Lower lobe of right lung (tissue), 2 donors: ENCODE measurements around the gene MT1H. TPM values are rescaled to one million over a fixed set of nuclear protein-coding genes. Genes with fewer than 3 reads are reported as not detected.

ENCODE experiments used
- ATAC-seq, 2 donors: fragments of 200-7000 bp; cut with Tn5 transposase; one replicate each; pipeline ENCODE4 v1.9.1; 2020 to 2022; ENCODE audit warnings: mild to moderate bottlenecking in 2 of 2, moderate library complexity in 2 of 2
- DNase-seq: peaks from one replicate; pipeline ENCODE4 v3.0.0-alpha.2; 2020
- H3K27ac ChIP-seq: fragments of 200-600 bp; one replicate; pipeline ENCODE4 v1.8.0; 2022
- H3K27me3 ChIP-seq: fragments of 200-600 bp; one replicate; pipeline ENCODE4 v1.8.0; 2022; ENCODE audit warnings: low read depth
- H3K36me3 ChIP-seq: fragments of 200-600 bp; one replicate; pipeline ENCODE4 v1.8.0; 2022; ENCODE audit warnings: mild to moderate bottlenecking
- H3K4me1 ChIP-seq: fragments of 200-600 bp; one replicate; pipeline ENCODE4 v1.8.0; 2022
- H3K4me3 ChIP-seq: fragments of 200-600 bp; one replicate; pipeline ENCODE4 v1.8.0; 2022; ENCODE audit warnings: mild to moderate bottlenecking
- H3K9me3 ChIP-seq: fragments of 200-600 bp; one replicate; pipeline ENCODE4 v1.8.0; 2022
- CTCF ChIP-seq: fragments of 200-600 bp; IDR thresholded peaks from one replicate; pipeline ENCODE4 v1.8.0; 2022; ENCODE audit warnings: antibody characterized with exemption, mild to moderate bottlenecking
- intact Hi-C: fragments of 100-400 bp; cut with DNase I; formaldehyde crosslinking; loops from one replicate; pipeline ENCODE4 v1.11.0; 2022
- total RNA-seq: library from RNA; stranded (reverse); fragmentation: NEBNext Ultra II Directional; extraction: Animal tissue kit (Norgen Biotek cat#: 25700); gene quantifications from one replicate; pipeline ENCODE4 v1.2.1, GENCODE V29; 2021
- donor health status: DM: no; HTN: yes; CAD: no; lungs with severe emphysema.

MT1H gene
- total RNA-seq, 1 donor from 2014 or later, result 4.3 TPM

- TF ChIP-seq CTCF, result no peak
- Histone ChIP-seq H3K27ac (no peak overlapping the region), H3K4me1 (peaks cover 18% of the 10 kb centered on the region), H3K4me3 (no peak overlapping the region), H3K9me3 (no peaks in the 10 kb centered on the region), H3K27me3 (peaks cover 25% of the 10 kb centered on the region), H3K36me3 (no peaks in the 10 kb centered on the region)
- DNase-seq (no peak), ATAC-seq (no peak)
- intact Hi-C loops, result no loop called here
These were observed 23.8 kb upstream of the MT1H start for GRCh38 chr16:56645838-56646237.

- no peak for DNase-seq
- intact Hi-C loops, result no loop called here
These were observed 21.8 kb upstream of the MT1H start for GRCh38 chr16:56647641-56648431.

GRCh38 chr16:56649271-56649670 is 20.3 kb upstream of the MT1H start:
- Histone ChIP-seq H3K27ac (no peak overlapping the region), H3K36me3 (no peaks in the 10 kb centered on the region), H3K4me3 (no peak overlapping the region), H3K9me3 (no peaks in the 10 kb centered on the region), H3K27me3 (peaks cover 25% of the 10 kb centered on the region), H3K4me1 (peaks cover under 1% of the 10 kb centered on the region)
- TF ChIP-seq CTCF, result no peak
- DNase-seq, result no peak
- intact Hi-C loops, result no loop called here
- ATAC-seq, result no peak

More at GRCh38 chr16:56647641-56648431, 21.8 kb upstream of the MT1H start:
- Histone ChIP-seq H3K4me3 (no peak overlapping the region), H3K9me3 (no peaks in the 10 kb centered on the region), H3K36me3 (no peaks in the 10 kb centered on the region), H3K4me1 (peaks cover 15% of the 10 kb centered on the region), H3K27me3 (peaks cover 25% of the 10 kb centered on the region), H3K27ac (no peak overlapping the region)
- ATAC-seq, result no peak
- TF ChIP-seq CTCF, result no peak

DNA sequence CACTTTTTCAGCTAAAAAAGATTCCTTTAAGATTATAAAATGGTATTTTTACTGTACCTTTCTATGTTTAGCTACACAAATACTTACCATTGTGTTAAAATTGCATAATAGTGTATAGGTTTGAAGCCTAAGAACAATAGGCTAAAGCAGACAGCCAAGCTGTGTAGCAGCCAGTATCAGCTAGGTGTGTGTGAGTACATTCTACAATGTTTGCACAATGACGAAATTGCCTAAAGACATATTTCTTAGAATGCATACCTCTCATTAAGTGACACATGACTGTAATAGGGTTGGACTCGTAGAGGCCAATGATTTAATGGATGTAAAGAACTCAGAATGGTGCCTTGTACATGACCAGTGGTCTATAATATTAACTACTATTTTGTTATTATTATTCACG is 19.8 kb upstream of the MT1H start:
- H3K27me3 ChIP-seq, result peaks cover 23% of the 10 kb centered on the region
- no peak overlapping the region for H3K27ac ChIP-seq
- H3K4me1 ChIP-seq, result no peaks in the 10 kb centered on the region
- H3K36me3 ChIP-seq, result no peaks in the 10 kb centered on the region
- no peak for TF ChIP-seq CTCF
- intact Hi-C loops, result no loop called here
- no peaks in the 10 kb centered on the region for H3K9me3 ChIP-seq
- ATAC-seq (no peak), DNase-seq (no peak)
- H3K4me3 ChIP-seq, result no peak overlapping the region

GRCh38 chr16:56651586-56651985 is 18.0 kb upstream of the MT1H start, which contains the start of gene MT1B:
MT1B (plus strand) TSS chr16:56651886; CDS start chr16:56651954, 68 bp downstream.
- Histone ChIP-seq H3K4me3 (no peak within 1 kb of the TSS), H3K36me3 (no peaks in the 10 kb centered on the region), H3K9me3 (no peaks in the 10 kb centered on the region), H3K27ac (no peak within 1 kb of the TSS), H3K27me3 (peaks cover 17% of the 10 kb centered on the region), H3K4me1 (no peaks in the 10 kb centered on the region)
- TF ChIP-seq CTCF, result no peak
- DNase-seq (no peak), ATAC-seq (no peak)
- intact Hi-C loops, result no loop called here
